OCI-LY1 (cell line): ENCODE measurements around the gene NAA20.

Source experiments
- H2AFZ ChIP-seq: fragments of 200-600 bp; sonication (generic), shearing (Covaris generic); 2 replicates; pipeline ENCODE4 v1.6.0; 2014; ENCODE audit warnings: antibody characterized with exemption, mild to moderate bottlenecking, low read length
- H3F3A ChIP-seq: fragments of 200-600 bp; sonication (generic), shearing (Covaris generic); 2 replicates; pipeline ENCODE4 v1.6.0; 2014; ENCODE audit warnings: mild to moderate bottlenecking, antibody characterized with exemption, low read length, moderate library complexity; ENCODE audit not compliant: insufficient read depth
- H3K27ac ChIP-seq: fragments of 200-600 bp; sonication (generic); 2 replicates; pipeline ENCODE4 v1.5.1; 2014; ENCODE audit warnings: low read length, mixed run types, mild to moderate bottlenecking, low read depth; ENCODE audit not compliant: poor library complexity, severe bottlenecking
- H3K27me3 ChIP-seq: fragments of 200-600 bp; sonication (generic); 2 replicates; pipeline ENCODE4 v1.6.0; 2014; ENCODE audit warnings: antibody characterized with exemption, mild to moderate bottlenecking, low read length, moderate library complexity; ENCODE audit not compliant: insufficient read depth
- H3K36me3 ChIP-seq: fragments of 200-600 bp; sonication (generic); 2 replicates; pipeline ENCODE4 v1.6.1; 2014; ENCODE audit warnings: mild to moderate bottlenecking, antibody characterized with exemption, low read length, moderate library complexity, mixed read lengths; ENCODE audit not compliant: insufficient read depth
- H3K4me1 ChIP-seq: fragments of 200-600 bp; sonication (generic); 2 replicates; pipeline ENCODE4 v1.5.1; 2014; ENCODE audit warnings: mild to moderate bottlenecking, low read length, moderate library complexity; ENCODE audit not compliant: insufficient read depth, severe bottlenecking
- H3K4me2 ChIP-seq: fragments of 200-600 bp; sonication (generic), shearing (Covaris generic); 2 replicates; pipeline ENCODE4 v1.6.1; 2014; ENCODE audit warnings: low read length
- H3K4me3 ChIP-seq: fragments of 200-600 bp; sonication (generic); 2 replicates; pipeline ENCODE4 v1.5.1; 2014; ENCODE audit warnings: low read length, low read depth, mild to moderate bottlenecking, mixed read lengths; ENCODE audit not compliant: poor library complexity, severe bottlenecking
- H3K79me2 ChIP-seq: fragments of 200-600 bp; shearing (Covaris generic); 2 replicates; pipeline ENCODE4 v1.6.1; 2016; ENCODE audit warnings: mixed run types, low read length, mixed read lengths; ENCODE audit not compliant: insufficient read depth
- H3K9ac ChIP-seq: fragments of 200-600 bp; sonication (generic), shearing (Covaris generic); 2 replicates; pipeline ENCODE4 v1.6.1; 2014; ENCODE audit warnings: mild to moderate bottlenecking, low read length, mixed read lengths
- H3K9me2 ChIP-seq: fragments of 200-600 bp; sonication (generic), shearing (Covaris generic); 2 replicates; pipeline ENCODE4 v1.6.1; 2014; ENCODE audit warnings: low read depth, mild to moderate bottlenecking, low read length, mixed read lengths
- H3K9me3 ChIP-seq: fragments of 200-600 bp; shearing (Covaris generic); 2 replicates; pipeline ENCODE4 v1.6.1; 2014; ENCODE audit warnings: low read length, mixed read lengths
- H4K20me1 ChIP-seq: fragments of 200-600 bp; sonication (generic), shearing (Covaris generic); 2 replicates; pipeline ENCODE4 v1.6.0; 2016; ENCODE audit warnings: mild to moderate bottlenecking, low read length; ENCODE audit not compliant: insufficient read depth
- CTCF ChIP-seq: fragments of 200-600 bp; sonication (generic), shearing (Covaris generic); IDR thresholded peaks from 2 replicates; pipeline ENCODE4 v1.5.1; 2017; ENCODE audit warnings: mild to moderate bottlenecking, antibody characterized with exemption, low read length, moderate library complexity, mixed read lengths
- EZH2 ChIP-seq: fragments of 200-600 bp; sonication (generic), shearing (Covaris generic); IDR thresholded peaks from 2 replicates; pipeline ENCODE4 v1.8.0; 2017; ENCODE audit warnings: borderline replicate concordance, mixed run types, mild to moderate bottlenecking, antibody characterized with exemption, low read length, moderate library complexity, mixed read lengths

Gene NAA20, protein sequence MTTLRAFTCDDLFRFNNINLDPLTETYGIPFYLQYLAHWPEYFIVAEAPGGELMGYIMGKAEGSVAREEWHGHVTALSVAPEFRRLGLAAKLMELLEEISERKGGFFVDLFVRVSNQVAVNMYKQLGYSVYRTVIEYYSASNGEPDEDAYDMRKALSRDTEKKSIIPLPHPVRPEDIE

DNA sequence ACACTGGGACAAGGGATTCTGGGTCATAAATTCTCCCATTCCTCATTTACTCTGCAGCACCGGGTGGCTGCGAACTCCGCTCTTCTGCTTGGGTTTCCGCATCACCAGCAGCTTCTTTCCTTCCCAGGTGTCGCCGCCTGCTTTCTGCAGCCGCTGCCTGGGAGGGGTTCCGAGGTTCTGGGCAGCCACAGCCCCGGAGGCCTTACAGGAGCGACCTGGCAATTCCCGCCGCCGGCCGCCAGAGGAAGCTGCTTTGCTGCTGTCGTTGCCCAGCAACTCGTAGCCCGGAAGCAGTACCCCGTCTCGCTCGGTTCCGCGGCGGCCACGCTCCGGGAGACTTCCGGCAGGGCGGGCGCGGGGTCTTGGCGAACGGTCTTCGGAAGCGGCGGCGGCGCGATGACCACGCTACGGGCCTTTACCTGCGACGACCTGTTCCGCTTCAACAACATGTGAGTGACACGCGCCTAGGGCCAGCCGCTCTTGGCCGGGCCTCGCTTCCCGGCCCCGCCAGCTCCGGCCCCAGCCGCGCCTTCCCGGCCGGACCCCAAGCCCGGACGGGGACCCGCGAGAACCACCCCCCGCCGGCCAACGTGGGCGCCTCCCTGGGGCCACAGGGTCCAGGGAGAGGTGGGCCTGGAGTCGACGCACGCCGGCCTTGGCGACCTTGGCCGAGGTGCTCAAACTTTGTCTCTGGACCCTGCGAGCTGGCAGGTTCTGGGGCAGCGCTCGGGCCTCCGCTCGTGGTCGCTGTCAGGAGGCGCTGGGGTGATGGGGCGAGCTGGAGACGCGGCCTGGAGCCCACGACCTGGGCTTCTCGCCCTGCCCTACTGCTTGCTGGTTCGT, at the start of gene NAA20:
Gene NAA20, plus strand, starts transcription at position 362 of the 843 bp plus-strand sequence. Its CDS starts 35 bp downstream, at position 397.
- TF ChIP-seq CTCF (peak; percentile 48), EZH2 (no peak)
- Histone ChIP-seq H3K36me3 (peaks cover 11% of the 10 kb centered on the region; the same call in 1 of the 2 replicates), H4K20me1 (no peaks in the 10 kb centered on the region), H3K27me3 (no peaks in the 10 kb centered on the region), H2AFZ (peak within 1 kb of the TSS; percentile 97), H3K79me2 (peaks cover 44% of the 10 kb centered on the region), H3K4me2 (peak within 1 kb of the TSS; percentile 94), H3K27ac (no peak within 1 kb of the TSS), H3K9me2 (no peaks in the 10 kb centered on the region), H3K9me3 (no peaks in the 10 kb centered on the region), H3K9ac (peak within 1 kb of the TSS; percentile 93), H3K4me3 (peak within 1 kb of the TSS; percentile 87), H3F3A (no peaks in the 10 kb centered on the region), H3K4me1 (peaks cover 35% of the 10 kb centered on the region)

DNA sequence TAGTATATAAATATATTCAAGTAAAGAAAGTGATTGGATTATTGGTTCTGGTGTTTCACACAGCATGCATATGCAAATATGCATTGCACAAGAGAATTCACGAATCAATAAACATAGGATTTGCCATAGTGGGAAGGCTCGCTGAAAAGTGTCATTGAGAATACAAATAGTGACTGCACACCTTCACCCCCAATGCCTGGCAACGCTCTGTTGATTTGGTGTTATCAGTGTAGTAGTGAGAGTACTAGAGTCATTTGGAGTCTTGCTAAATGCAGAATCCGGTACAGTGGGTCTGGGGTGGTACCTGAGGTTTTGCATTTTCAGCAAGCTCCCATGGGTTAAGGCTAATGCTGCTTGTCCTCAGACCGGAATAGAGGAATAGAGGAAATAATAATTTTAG, 49.7 kb upstream of the NAA20 start:
- Histone ChIP-seq H3F3A (no peaks in the 10 kb centered on the region), H3K4me1 (no peaks in the 10 kb centered on the region), H3K27ac (no peak overlapping the region), H3K79me2 (no peaks in the 10 kb centered on the region), H3K9ac (no peak overlapping the region), H4K20me1 (no peaks in the 10 kb centered on the region), H3K27me3 (no peaks in the 10 kb centered on the region), H3K9me3 (no peaks in the 10 kb centered on the region), H3K9me2 (no peaks in the 10 kb centered on the region), H2AFZ (no peak overlapping the region), H3K4me2 (no peak overlapping the region), H3K4me3 (no peak overlapping the region), H3K36me3 (no peaks in the 10 kb centered on the region)
- TF ChIP-seq EZH2 = no peak
- no peak for TF ChIP-seq CTCF

- Histone ChIP-seq H3K4me1 (no peaks in the 10 kb centered on the region), H3K27me3 (no peaks in the 10 kb centered on the region), H3K36me3 (no peaks in the 10 kb centered on the region), H4K20me1 (no peaks in the 10 kb centered on the region), H3K9me3 (no peaks in the 10 kb centered on the region), H3K27ac (no peak overlapping the region), H3K9ac (no peak overlapping the region), H2AFZ (no peak overlapping the region), H3K4me3 (no peak overlapping the region), H3K9me2 (no peaks in the 10 kb centered on the region), H3K4me2 (no peak overlapping the region), H3F3A (no peaks in the 10 kb centered on the region), H3K79me2 (no peaks in the 10 kb centered on the region)
- TF ChIP-seq EZH2 (no peak), CTCF (no peak)
Observed at GRCh38 chr20:19968028-19968427, 49.1 kb upstream of the NAA20 start.
